Measurements from ENCODE around the gene NCKAP5. TPM values are rescaled to one million over a fixed set of nuclear protein-coding genes. Genes with fewer than 3 reads are reported as not detected.

NCKAP5 gene
- total and polyA plus RNA-seq, 11 donors: 0.51 to 10.5 (median 5.2) TPM

- TF ChIP-seq POLR2A (IDR thresholded peaks at IDR 0.05) (no peak), CTCF (IDR thresholded peaks at IDR 0.05) (no peak)
- no peaks in the 10 kb centered on the region for H3K27me3 ChIP-seq
- DNase-seq: no peak
- 65 to 81% (median 70%) methylated on average over 4 of the region's 4 CpGs for WGBS, 4 donors
- no peaks in the 10 kb centered on the region for H3K36me3 ChIP-seq
- H3K27ac ChIP-seq: no peak overlapping the region
- no peak for ATAC-seq
- H3K4me3 ChIP-seq: no peak overlapping the region
- H3K4me1 ChIP-seq: no peaks in the 10 kb centered on the region
- intact Hi-C loops (cut with DNase I): no loop called here
- H3K9me3 ChIP-seq: no peaks in the 10 kb centered on the region
Measured at GRCh38 chr2:132977812-132978529, 590.3 kb downstream of the NCKAP5 start.

GRCh38 chr2:132975193-132976105 is 592.8 kb downstream of the NCKAP5 start:
- Histone ChIP-seq H3K9me3 (no peaks in the 10 kb centered on the region), H3K27me3 (no peaks in the 10 kb centered on the region), H3K4me1 (no peaks in the 10 kb centered on the region), H3K27ac (no peak overlapping the region), H3K4me3 (no peak overlapping the region), H3K36me3 (no peaks in the 10 kb centered on the region)
- 82 to 92% (median 85%) methylated on average over 5 of the region's 5 CpGs for WGBS, 4 donors
- DNase-seq (no peak), ATAC-seq (no peak)
- TF ChIP-seq POLR2A (IDR thresholded peaks at IDR 0.05) (no peak), CTCF (IDR thresholded peaks at IDR 0.05) (no peak)
- intact Hi-C loops (cut with DNase I): no loop called here

- Histone ChIP-seq H3K4me3 (no peak overlapping the region), H3K27ac (no peak overlapping the region), H3K4me1 (no peaks in the 10 kb centered on the region), H3K36me3 (no peaks in the 10 kb centered on the region), H3K27me3 (no peaks in the 10 kb centered on the region), H3K9me3 (no peaks in the 10 kb centered on the region)
- DNase-seq (no peak), ATAC-seq (no peak)
- TF ChIP-seq POLR2A (IDR thresholded peaks at IDR 0.05) (no peak), CTCF (IDR thresholded peaks at IDR 0.05) (no peak)
- 88 to 93% (median 89%) methylated on average over 11 of the region's 11 CpGs for WGBS, 4 donors
- intact Hi-C loops (cut with DNase I): no loop called here
Measured at GRCh38 chr2:132974467-132975095, 593.7 kb downstream of the NCKAP5 start.
